Measurements from ENCODE around the gene RNF17.

The RNF17 gene

GRCh38 chr13:24860770-24861169, 96.8 kb downstream of the RNF17 start:
- DNase-seq: no peak

- no peak for DNase-seq
Measured at GRCh38 chr13:24861617-24862362, 97.8 kb downstream of the RNF17 start.

DNA sequence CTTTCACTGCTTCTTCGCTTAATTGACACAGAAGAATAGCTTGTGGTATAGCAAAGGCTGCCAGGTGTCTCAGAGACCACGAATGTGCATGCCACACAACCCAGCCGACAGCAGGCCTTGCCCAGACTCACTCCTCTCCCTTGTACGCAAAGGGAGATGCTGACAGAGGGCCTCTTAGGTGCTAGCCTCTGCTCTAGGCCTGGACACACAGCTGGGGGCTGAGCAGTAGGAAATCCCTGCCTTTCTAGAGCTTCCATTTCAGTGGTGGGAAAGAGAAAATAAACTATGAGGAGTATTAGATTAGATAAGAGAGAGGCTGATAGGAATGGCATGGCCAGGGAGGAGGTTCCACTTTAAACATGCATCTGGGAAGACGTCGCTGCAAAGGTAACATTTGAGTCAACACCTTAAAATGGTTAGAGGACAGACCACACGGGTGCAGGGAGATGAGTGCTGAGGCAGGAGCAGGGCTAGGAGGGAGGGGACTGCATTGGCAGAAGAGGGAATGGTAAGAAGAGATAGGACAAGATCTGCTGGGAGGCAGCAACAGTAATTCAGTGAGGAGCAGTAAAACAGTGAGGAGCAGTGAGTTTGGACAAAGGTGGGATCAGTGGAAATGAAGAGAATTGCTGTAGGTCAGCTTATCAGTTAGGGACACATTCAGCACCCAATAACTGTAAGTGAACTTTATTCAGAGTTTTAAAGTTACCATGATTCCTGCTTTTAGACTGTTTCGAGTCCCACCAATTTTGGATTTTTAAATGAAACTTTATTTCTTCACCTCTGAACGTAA, 100.0 kb downstream of the RNF17 start:
- DNase-seq: no peak

DNA sequence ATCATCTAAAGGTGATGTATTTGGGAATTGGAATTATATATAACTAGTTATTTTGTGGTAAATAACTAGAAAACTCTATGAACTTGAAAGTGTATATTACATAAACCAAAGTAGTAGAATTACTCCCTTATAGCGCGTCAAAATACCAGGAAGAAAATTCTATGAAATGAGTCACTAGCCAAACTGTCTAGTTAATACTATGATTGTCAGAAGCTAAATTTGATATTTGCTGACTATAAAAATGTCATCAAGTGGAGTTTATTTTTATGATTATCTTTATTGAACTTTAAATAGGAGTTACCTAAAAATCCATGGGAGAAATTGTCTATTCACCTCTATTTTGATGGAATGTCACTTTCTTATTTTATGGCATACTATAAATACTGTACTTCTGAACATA, 100.6 kb downstream of the RNF17 start:
- DNase-seq: no peak

DNA sequence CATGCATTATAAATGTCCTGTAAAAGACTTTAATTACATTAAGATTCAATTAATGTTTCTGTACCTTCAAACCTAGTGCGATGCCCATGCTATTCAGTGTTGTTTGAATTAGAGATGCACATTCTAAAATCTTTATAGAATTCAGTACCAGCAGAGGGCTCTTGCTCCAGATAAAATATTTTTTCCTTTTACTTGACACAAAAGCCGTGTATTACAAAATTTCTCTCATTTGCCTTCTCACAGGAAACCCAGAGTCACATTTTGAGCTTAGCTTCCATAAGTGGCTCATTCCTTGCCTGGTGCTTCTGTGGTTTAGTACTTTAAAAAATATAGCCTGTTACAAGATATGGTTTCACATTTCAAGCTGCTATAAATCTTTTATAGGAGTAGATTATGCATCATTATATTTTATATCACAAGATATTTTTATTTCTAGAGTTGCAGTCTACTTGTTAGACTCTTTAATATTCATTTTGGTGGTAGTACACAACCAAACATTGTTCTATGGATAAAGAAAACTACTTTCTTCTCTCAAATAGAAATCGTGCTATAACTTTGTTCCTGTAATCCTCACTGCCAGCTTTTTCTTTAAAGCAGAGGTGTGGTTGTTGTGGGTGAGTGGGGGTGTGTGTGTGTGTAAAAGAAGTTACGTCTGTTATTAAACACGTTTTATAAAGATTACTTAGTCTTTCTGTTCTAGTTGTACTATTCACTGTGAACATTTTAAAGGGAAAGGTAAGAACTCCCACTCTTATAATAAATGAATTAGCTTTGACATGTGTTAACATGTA, 101.4 kb downstream of the RNF17 start:
- no peak for DNase-seq

DNA sequence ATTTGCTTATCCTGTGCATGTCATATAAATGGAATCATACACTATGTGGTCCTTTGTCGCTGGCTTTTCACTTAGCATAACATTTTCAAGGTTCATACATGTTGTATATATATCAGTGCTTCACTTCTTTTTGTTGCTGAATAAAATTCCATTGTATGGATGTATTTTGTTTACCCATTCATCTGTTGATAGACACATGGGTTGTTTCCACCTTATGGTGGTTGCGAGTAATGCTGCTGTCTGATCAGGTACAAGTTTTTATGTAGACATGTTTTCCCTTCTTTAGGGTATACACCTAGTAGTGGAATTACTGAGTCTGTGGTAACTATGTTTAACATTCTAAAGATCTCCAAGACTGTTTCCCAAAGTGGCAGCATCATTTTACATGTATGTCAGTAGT, 102.5 kb downstream of the RNF17 start:
- DNase-seq: no peak

- no peak for DNase-seq
Measured at GRCh38 chr13:24868874-24869273, 104.9 kb downstream of the RNF17 start.

DNA sequence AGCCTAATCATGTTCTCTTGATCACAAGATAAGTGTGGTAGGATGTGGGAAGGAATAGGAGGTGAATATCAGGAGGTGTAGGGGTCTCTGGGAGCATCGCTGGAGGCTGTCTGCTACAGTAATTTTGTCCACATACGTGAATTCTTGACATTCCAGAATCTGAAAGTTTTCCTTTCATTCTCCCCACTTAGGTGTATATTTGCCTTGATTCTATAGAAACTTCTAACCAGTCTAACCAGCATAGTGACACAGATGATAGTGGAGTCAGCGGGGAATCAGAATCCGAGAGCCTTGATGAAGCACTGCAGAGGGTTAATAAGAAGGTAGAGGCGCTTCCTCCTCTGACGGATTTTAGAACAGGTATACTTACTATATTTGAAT, 106.4 kb downstream of the RNF17 start:
- DNase-seq: no peak

DNA sequence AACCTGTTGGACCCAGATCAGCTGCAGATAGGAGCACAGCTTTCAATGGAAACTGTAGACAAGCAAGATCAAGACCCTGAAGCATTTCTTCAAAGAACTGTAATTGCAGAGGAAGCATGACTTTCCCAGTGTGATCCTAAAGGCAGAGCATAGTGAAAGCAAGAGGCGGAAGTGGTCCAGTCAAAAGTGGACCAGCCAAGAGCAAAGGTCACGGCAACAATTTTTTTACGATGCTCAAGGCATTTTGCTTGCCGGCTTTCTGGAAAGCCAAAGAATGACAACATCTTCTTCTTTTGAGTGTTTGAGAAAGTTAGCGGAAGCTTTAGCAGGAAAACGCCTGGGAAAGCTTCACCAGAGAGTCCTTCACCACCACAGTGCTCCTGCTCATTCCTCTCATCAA, 111.6 kb downstream of the RNF17 start:
- DNase-seq: no peak

GRCh38 chr13:24877531-24877930, 113.6 kb downstream of the RNF17 start:
- DNase-seq: no peak

DNA sequence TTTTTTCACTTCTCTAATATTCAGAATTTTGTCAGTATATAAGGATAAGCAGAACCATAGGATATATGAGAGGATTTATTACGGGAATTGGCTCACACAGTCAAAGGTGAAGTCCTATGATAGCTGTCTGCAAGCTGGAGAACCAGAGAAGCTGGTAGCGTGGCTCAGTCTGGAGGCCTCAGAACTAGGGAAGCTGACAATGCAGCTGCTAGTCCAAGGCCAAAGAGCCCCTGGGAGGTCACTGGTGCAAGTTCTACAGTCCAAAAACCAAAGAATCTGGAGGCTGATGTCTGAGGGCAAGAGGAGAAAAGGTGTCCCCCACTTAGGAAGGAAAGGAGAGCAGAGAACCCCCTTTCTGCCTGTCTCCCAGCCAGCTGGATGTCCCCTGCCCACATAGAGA, 114.4 kb downstream of the RNF17 start:
- no peak for DNase-seq

DNA sequence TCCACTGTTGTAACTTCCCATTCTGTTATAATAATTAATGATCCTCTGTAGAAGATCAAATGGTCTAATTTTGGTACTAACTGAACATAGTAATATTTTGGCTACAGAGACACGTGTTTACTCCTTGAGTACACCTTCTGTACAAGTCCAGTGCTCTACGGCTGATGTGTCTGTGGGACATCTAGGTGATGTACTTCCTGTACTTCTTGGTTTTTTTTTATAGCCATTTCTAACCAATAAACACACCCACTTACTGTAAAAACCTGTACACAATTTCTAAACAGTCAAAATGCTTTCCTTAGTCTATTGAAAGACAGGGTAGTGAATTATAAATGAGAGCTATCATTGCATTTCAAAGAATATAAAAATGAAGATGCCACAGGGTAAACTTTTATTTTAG, 118.7 kb downstream of the RNF17 start:
- no peak for DNase-seq

DNA sequence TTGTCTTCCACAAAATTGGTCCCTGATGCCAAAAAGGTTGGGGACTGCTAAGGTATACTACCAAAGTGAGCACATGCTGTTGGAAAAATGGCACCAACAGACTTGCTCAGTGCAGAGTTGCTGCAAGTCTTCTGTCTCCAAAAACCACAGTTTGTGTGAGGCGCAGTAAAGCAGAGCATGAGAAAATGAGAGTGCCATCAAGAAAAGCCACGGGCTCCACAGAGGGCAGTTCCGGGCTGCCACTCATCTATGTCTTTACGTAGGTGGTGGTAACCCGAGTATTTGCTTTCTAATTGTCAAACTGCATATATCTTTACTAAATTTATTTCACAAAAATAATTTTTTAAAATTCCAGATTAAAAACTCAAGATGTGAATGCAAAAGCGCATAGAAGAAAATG, 123.8 kb downstream of the RNF17 start:
- no peak for DNase-seq

- no peak for DNase-seq
Measured at GRCh38 chr13:24888291-24888931, 124.4 kb downstream of the RNF17 start.

DNA sequence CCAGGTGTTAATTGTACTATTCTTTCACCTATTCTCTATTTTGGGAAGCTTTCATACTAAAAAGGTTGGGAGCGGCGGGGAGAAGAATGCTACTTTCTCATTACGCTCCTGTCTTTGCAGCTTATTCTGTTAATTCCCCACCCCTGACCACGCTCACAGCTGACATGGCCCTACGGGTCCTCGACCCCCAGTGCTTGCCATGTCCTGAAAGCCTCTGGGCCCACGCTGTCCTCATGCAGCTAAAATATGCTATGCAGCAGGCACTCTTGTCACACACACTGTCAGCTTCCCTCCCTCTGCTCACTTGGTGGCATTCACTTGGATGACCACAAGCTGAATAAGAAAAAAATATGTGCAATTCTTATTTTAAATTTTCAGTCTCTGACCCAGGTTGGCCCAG, 126.3 kb downstream of the RNF17 start:
- DNase-seq: no peak

- DNase-seq: no peak
Measured at GRCh38 chr13:24891476-24892108, 127.6 kb downstream of the RNF17 start.

DNA sequence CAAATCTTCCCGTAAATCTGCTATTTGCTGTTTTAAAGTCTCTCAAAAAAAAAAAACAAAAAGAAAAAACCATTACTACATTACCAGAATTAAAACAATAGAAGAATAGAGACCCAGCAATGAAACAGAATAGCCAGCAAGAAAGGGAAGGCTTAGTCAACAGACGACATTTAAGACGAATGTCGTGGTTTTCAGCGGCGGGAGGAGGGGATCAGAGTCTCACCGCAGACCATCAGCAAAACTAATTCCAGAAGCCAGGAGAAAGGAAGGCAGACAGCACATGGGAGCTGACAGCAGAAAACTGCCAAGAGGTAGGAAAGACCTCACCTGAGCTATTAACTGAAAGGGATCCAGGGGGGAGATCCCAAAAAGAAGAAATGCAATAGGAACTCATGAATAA, 128.9 kb downstream of the RNF17 start:
- DNase-seq: no peak

DNA sequence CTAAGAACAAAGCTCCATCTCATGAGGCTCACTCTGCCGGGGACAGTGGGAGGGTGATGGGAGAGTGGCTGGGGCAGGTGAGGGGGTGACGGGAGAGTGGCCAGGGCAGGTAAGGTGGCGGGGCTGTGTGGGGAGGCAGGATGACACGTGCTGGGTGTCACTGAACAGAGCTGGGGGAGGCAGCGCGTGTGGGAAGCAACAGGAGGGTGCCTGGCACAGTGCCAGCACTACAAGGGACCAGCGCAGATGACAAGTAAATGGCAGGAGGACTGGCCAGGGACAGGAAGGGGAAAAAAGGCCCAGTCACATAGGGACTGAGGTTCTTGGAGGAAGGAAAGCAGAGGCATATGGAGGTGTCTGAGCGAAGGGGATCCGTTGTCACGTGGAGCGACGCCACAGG, 129.9 kb downstream of the RNF17 start:
- DNase-seq: no peak

DNA sequence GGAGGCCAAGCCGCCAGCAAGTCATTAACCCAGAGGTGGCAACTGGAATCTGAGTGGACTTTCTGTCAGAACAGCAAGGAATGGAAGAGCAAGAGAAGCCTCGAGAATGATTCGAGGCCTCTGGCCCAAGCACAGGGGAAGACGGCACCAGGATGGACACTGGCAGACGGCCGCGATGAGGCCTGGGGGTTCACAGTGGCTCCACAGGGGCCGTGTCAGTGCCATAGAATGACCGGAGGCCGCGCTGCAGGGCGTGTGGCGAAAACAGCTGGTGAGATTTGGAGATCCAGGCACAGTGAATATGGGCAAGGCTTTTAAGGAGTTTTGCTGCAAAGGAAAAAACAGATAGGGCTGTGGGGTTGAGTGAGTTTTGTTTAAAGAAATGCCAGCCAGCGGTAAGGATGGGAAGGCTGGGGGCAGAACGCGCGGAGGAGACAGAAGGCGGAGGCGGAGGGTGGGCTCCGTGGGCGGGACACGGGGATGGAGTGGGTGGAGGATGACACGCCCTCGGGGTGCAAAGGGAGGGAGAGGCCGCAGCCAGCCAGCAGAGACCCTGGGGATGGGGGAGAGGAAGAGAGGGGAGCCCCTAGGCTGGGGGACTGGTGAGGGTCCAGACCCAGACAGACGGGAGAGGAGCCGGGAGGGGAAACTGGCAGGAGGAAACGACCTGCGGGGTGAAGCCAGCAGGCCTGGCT, 130.5 kb downstream of the RNF17 start:
- DNase-seq: no peak

DNA sequence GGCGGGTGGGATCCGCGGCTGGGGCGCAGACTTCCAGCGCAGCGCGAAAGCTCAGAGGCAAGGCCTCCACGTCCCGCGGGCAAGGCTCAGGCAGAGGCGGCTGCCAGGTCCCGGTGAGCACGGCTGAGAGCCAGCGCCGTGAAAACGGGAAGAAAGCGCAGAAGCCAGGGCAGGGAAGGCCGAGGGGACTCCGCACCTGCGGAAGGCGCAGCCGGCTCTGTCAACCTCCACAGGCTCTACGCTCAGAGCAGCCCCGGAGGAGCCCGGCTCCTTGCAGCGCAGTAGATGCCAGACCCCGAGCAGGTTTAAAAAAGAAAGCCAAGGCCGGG, 131.0 kb downstream of the RNF17 start:
- DNase-seq: no peak

DNA sequence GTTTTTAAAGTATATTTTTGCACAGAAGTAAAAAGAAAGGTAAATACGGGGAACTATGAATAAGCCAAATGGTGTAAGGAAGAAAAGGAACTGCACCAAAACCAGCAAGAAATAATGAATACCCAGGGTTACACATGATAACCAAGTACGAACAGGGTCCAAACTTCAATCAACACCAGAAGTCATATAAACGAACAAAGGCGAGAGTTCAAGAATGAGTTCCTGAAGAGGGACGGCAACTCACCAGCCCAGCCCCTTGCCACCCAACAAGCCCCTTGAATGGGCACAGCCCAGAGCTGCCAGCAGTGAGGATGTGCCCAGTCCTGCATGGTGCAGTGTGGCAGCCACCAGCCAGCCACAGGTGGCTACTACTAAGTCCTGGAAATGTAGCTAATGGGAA, 132.1 kb downstream of the RNF17 start:
- DNase-seq: no peak

DNA sequence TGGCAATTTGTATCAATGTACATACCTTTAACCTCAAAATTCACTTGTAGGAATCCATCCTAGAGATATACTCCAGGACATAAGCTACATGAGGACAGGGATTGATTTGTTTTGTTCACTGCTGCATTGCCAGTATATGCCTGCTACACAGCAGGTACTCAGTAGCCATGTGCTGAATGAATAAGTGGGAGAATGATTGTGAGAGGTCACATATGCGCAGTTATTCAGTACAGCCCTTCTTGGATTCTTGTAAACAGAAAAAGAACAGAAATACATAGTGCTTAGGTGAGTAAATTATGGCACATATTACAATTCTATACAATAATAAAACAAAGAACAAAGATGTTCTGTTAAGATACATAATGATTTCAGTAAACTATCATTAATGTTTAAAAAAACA, 133.3 kb downstream of the RNF17 start:
- DNase-seq: no peak

Data from NCI-H1105 (cell line).